ENCODE measurements around the gene NOL11.
"Not testable (repeated sequence)": the region's sequence is repeated elsewhere in the genome, so short reads cannot be mapped to it uniquely, and the experiment has no call there.

NOL11 gene

DNA sequence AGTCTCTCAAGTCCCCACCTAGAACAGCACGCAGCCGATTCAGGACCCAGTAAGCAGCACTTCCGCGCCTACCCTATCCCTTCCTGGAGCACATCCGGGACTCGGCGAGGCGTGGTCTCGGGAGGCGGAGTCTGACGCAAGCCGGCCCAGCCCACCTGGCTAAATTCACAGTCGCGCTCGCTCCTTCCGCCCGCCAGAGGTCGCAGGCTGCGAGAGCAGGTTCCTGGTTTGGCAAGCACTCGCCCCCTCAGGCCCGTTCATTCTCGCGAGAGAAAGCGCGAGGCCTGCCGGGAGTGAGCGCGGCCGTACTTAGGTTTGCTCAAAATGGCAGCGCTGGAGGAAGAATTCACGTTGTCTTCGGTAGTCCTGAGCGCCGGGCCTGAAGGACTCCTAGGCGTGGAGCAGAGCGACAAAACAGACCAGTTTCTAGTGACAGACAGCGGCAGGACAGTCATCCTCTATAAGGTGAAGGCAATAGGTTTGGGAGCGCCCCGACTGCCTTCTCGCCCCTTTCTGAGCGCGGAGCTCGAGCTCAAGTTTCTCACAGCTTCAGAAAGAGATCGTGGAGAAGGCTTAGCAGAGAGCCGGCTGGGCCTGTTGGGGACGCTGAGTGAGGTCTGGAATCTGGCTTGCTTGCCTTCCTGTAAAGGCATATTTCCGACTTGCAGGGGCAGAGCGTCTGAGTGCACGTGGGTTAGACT is at the start of gene NOL11:
Gene NOL11, plus strand, starts transcription at position 313 of the 701 bp plus-strand sequence. Its CDS starts 12 bp downstream, at position 325.
- DNase-seq: peak; percentile 99

DNA sequence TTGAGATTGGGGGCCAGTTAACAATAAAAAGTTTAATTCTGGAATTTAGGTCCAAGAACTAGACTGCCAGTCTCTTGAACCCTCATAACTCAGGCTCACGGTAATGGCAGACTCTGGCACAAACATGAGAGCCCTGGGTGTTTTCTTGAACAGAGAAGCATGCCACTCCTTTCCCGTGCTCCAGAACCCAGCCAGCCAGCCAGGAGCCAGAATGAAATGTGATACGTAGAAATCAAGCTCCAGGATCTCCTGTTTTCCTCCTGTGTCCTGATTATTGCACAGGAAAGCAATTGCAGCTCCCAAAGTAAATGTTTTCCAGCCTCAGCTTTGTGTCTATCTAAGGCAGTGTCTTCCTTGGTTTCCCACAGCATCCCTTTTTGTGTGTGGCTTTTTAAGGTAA is 46.2 kb upstream of the NOL11 start:
- no peak for DNase-seq

GRCh38 chr17:67672592-67673335 is 45.0 kb upstream of the NOL11 start:
- no peak for DNase-seq

- no peak for DNase-seq
Observed at GRCh38 chr17:67675481-67675880, 42.3 kb upstream of the NOL11 start.

DNA sequence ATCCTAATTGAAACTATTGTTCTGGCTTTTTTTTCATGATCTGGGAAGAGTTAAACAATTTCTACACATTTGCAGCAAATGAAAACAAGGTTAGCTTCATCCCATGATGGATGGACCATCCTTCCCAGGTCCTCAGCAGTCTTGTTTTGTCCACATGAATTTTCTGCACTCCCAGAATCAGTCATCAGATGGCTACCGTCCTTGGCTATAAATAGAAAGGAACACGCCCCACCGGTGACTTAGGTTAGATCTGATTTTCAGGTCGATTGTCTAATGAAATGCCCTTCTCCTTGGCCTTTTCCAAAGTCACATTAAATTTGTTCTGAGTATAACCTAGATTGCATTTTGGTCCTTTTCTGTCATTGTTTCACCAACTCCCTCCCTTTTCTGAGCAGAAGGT is 41.4 kb upstream of the NOL11 start:
- DNase-seq: no peak

DNA sequence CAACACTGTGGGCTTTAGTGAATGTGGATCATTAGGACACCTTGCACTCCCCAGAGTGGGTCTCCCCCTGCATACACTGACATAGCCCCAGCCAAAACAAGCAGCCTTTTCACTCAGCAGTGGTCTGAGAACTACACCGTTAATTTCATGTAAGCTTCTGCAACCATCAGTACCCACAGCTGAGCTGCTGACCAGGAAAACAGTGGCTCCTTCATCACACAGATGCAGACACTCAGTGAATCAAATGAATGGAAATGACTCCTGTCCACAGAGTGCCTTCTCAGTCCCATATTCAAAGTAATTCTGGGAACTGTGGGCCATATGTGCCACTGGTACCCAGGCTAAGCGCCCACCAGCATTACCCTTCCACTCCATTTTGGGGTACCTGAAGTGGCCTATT is 39.3 kb upstream of the NOL11 start:
- no peak for DNase-seq

DNA sequence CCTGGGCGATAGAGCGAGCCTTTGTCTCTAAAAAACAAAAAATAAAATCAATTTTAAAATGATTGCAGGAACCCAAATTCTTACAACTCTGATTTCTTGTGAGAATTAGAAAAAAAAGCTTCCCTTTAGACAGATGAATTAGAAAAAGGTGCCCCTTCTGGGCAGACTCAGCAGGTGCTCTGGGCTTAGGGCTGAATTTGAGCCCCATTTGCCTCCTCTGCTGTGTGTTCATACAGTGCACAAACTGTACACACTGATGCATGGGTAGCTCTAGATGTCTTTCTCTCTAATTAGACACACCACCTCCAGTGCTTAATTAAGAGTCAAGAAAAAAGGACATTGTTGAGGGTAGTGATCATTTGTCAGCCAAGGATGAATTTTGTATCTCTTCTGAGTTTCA is 38.5 kb upstream of the NOL11 start:
- no peak for DNase-seq

DNA sequence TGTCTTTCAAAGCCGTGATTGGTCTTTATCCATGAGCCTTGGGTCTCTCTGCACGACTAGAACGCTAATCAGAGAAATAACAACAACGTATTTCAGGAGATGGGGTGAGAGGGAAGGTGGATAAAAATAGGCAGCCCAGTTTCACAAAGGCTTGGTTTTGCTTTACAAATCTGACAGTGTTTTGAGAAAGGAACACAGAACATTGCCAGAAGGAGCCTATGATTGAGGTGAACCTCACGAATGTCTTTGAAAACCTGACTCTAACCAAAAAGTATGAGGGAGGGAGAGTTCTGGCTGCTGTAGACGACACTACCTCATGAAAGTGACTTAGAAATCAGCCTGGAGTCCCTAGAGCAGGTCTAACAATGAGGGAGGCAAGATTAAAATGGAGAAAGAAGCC is 38.0 kb upstream of the NOL11 start:
- DNase-seq: no peak

- no peak for DNase-seq
Observed at GRCh38 chr17:67680445-67681224, 37.1 kb upstream of the NOL11 start.

GRCh38 chr17:67682196-67682595 is 35.5 kb upstream of the NOL11 start:
- no peak for DNase-seq

GRCh38 chr17:67685351-67685750 is 32.4 kb upstream of the NOL11 start:
- no peak for DNase-seq

- DNase-seq: no peak
Observed at GRCh38 chr17:67686241-67686640, 31.5 kb upstream of the NOL11 start.

- no peak for DNase-seq
Observed at GRCh38 chr17:67687511-67687910, 30.2 kb upstream of the NOL11 start.

GRCh38 chr17:67689534-67690177 is 28.1 kb upstream of the NOL11 start:
- DNase-seq: no peak

DNA sequence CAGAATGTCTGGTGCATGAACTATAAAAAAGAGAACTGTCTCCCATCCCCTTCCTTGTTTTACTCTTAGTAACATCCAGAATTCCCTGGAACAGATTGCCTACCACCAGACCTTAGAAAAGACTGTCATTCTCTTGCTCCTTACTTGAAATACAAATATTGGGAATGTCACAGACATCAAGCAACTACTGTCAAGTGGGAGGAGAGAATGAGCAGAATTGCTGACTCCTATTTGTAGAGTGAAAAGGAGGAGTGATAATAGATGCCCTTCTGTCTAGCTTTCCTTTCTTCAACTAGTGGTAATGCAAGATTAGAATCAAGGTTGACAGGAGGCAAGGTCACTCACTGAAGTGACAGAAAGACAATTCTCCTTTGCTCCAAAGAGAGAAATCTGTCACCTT is 23.9 kb upstream of the NOL11 start:
- no peak for DNase-seq

DNA sequence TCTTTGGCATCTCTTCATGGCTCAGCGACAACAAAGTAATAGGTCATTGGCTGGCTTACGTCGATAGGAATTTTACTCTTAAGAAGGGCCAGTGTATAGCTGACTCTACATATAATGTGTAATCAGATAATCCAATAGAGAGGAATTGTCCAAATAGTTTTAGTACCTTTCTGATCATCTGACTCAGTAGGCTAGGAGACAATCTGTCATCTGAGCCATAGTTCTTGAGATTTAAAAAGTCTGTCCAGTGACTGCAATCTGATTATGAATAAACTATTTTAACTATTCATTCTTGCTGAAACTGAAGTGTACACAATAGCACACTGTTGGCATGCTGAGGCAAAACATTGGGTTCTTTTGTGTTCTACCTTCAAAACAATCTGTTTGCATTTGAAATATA is 21.4 kb upstream of the NOL11 start:
- no peak for DNase-seq

DNA sequence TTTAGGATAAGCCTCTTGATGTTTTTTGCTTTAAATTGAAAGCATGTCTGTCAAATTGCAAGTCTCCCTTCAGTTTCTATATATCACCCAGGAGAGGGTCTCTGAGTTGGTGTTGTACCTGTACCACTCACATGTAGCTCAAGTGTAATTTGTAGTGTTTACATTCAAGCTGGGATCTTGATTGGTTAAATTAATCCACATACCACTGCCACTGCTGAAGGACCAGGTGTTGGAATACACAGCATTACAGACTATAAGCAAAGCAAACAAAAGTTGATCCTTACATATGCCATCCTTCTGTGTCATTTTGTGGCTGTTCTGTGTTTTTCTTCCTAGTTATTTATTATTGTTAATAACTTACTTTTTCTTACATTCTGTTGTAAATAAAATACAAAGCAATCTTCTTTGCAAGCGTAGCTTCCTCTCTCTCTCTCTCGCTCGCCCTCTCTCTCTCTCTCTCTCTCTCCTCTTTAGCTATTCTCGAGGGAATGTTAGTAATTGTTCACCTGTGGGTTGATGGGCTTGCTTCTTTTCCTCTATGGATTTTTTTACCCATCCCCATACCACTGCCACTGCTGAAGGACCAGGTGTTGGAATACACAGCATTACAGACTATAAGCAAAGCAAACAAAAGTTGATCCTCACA is 20.8 kb upstream of the NOL11 start:
- no peak for DNase-seq

DNA sequence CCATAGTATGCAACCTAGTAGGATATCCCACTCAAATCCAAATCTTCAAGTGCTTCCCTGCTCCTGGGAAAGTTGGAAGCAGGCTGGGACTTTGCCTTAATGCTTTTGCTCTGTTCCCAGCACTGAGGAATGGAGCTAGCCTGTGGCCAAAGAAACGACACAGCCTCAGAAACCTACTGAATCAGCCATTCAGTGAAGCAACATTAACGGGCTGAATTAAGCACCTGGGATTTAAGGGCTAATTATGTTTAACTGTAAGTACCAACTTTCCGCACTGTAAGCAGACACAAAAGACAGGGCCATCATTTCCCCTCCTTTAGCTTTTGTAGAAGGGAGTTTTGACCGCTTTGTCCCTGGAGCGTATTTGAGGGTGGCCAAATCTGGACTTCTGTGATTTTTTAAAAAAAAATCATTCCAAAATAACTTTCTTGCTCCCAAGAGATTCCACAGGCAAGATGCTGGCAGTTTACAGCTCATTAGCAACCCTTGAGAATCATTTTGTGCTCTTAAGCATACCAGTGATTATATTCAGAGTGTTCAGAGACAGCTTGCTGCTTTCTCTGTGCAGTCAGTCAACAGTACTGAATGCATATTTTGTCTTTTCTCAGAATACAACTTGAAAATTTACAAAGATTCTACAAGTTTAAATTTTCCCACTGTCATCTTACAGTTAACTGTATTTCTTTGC is 17.6 kb upstream of the NOL11 start:
- DNase-seq: no peak

GRCh38 chr17:67700725-67701119 is 17.0 kb upstream of the NOL11 start:
- DNase-seq: no peak

GRCh38 chr17:67702861-67703260 is 14.9 kb upstream of the NOL11 start:
- DNase-seq: not testable (repeated sequence)

DNA sequence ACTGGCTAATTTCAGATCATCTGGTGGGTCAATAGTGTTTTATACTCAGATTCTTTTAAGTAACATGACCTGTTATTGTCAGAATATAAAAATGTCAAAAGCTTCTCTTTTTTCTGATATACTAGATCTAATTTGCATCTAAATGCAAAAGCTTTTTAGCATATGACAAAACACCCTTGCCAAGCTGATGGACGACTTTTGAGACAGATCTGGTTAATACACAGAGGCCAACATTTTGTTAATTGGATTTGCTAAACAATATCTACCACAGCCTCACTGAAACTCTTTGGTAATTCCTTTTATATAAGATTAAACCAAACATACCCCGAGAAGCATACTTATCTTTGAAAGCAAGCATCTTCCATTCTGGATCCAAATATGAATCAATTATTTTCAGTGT is 10.3 kb upstream of the NOL11 start:
- DNase-seq: no peak

- no peak for DNase-seq
Observed at GRCh38 chr17:67708378-67708777, 9.4 kb upstream of the NOL11 start.
